NB4 (cell line): ENCODE data around the gene KLF6.

Source experiments
- DNase-seq: peaks from one replicate; pipeline ENCODE4 v3.0.0; 2010; ENCODE audit warnings: low read depth
- H3K4me3 ChIP-seq: one replicate; pipeline ENCODE4 v1.5.1; 2011; ENCODE audit warnings: mild to moderate bottlenecking, low read depth, low read length, moderate library complexity
- CTCF ChIP-seq: IDR thresholded peaks from one replicate; pipeline ENCODE4 v1.5.1; 2012; ENCODE audit warnings: low read depth, low read length
- MAX ChIP-seq: IDR thresholded peaks from 2 replicates; pipeline ENCODE4 v1.6.1; 2011; ENCODE audit warnings: low read depth, low read length
- MYC ChIP-seq: IDR thresholded peaks from 2 replicates; pipeline ENCODE4 v1.6.1; 2011; ENCODE audit warnings: low read depth, low read length
- POLR2A ChIP-seq: IDR thresholded peaks from 2 replicates; pipeline ENCODE4 v1.6.1; 2011; ENCODE audit warnings: mild to moderate bottlenecking; ENCODE audit not compliant: insufficient read length; ENCODE audit errors: extremely low read depth

KLF6 gene

DNA sequence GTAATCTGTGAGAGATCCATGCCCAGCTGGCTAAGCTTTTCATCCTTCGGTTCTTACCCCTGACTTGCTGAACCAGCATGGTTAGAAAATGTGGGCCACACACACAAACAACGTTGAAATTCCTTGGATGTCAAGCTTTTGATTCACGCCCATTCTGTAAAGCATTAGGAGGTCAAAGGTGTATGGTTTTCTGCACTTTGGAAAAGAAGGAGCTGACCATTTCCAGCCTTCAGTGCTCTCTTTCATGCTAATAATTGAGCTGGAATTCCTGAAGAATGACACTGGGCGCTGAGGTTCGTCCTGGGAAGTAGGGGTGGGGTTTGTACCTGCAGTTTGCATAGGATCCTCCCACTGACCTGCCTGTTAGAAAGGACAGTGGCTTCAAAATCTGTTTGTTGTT is 23.1 kb downstream of the KLF6 start:
- no peak overlapping the region for H3K4me3 ChIP-seq
- no peak for TF ChIP-seq MYC
- TF ChIP-seq MAX = no peak
- no peak for TF ChIP-seq CTCF
- no peak for TF ChIP-seq POLR2A
- DNase-seq = no peak

DNA sequence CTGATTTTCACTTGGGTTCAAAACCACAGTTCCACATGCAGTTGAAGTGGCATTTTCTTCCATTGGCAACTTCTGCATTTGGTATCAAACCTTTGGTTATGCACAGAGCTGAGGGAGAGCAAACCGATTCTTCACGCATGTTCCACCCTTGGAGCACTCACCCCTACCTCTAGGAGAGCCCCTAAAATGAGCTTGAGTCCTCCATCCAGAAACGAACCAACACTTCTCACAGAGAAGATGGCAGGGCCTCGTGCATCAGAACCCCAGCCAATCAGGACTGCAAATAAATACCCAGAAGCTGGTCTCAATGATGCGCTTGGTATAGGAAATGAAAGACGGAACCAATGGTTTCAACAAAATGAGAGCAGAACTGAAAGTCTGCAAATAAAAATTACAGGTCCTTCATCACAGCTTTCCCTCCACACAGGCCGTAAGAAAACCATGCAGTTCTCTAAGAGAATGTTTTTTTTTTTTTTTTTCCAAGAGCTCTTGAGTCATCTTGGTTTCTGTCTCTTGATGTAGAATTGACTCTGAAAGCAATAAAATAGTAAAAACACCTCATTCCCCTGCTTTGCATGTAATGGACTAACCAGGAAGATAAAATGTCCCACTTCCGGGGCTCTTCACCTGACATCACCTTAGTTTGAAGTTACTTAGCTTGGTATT is 23.9 kb downstream of the KLF6 start:
- no peak for DNase-seq
- no peak overlapping the region for H3K4me3 ChIP-seq
- TF ChIP-seq MAX (no peak), POLR2A (no peak), CTCF (no peak), MYC (no peak)

- no peak for DNase-seq
- TF ChIP-seq POLR2A (no peak), MAX (no peak), CTCF (no peak), MYC (no peak)
- H3K4me3 ChIP-seq = no peak overlapping the region
Measured at GRCh38 chr10:3760083-3760482, 24.9 kb downstream of the KLF6 start.

DNA sequence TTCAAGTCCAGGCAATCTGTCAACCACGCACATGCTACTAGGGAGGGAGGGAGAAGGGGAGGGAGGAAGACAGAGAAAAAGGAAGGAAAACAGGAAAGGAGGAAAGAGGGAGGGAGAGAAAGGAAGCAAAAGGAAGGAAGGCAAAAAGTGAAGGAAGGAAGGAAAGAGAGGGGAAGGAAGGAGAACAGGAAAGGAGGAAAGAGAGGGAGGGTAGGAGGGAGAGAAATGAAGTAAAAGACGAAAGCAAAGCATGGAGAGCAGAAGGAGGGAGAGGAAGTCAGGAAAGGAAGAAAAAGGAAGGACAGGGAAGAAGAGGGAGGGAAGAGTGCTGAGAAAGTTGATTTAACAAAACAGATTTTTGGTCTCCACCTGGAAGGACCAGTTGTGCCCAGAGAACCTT is 25.6 kb downstream of the KLF6 start:
- TF ChIP-seq MYC (no peak), MAX (no peak), CTCF (no peak), POLR2A (no peak)
- no peak overlapping the region for H3K4me3 ChIP-seq
- no peak for DNase-seq

- H3K4me3 ChIP-seq = no peak overlapping the region
- TF ChIP-seq MAX (no peak), POLR2A (no peak), CTCF (no peak), MYC (no peak)
Measured at GRCh38 chr10:3758491-3758970, 26.5 kb downstream of the KLF6 start.

More at GRCh38 chr10:3758491-3758970, 26.5 kb downstream of the KLF6 start:
- DNase-seq = no peak
